K562 (cell line): Measurements from ENCODE around the gene CLHC1. TPM values are rescaled to one million over a fixed set of nuclear protein-coding genes. Genes with fewer than 3 reads are reported as not detected.

Source experiments
- CREM ChIP-seq: IDR thresholded peaks from 2 replicates; pipeline ENCODE4 v1.6.1; 2014; ENCODE audit warnings: antibody characterized with exemption, low read depth
- CTBP1 ChIP-seq: fragments of 450-650 bp; IDR thresholded peaks from 2 replicates; pipeline ENCODE4 v1.6.1; 2016; ENCODE audit warnings: borderline replicate concordance
- DNMT1 ChIP-seq: fragments of 450-650 bp; IDR thresholded peaks from 2 replicates; pipeline ENCODE4 v1.6.1; 2016; ENCODE audit warnings: antibody characterized with exemption, mild to moderate bottlenecking
- ELF2 ChIP-seq: fragments of 250-450 bp; sonication (Bioruptor Pico); IDR thresholded peaks from 2 replicates; pipeline ENCODE4 v1.5.0; 2021; ENCODE audit warnings: mild to moderate bottlenecking
- FIP1L1 ChIP-seq: fragments of 200-400 bp; formaldehyde crosslinking; IDR thresholded peaks from 2 replicates; pipeline ENCODE4 v1.6.1; 2018; ENCODE audit warnings: mild to moderate bottlenecking, low read depth, low read length; ENCODE audit not compliant: poor library complexity, severe bottlenecking
- HDAC6 ChIP-seq: IDR thresholded peaks from 2 replicates; pipeline ENCODE4 v1.6.1; 2012; ENCODE audit warnings: low read depth, mild to moderate bottlenecking, control low read depth, inconsistent platforms, low read length, moderate library complexity
- JUND ChIP-seq, 2 experiments: IDR thresholded peaks; 2 replicates in 1 of 2; 3 replicates in 1 of 2; pipeline ENCODE4 v1.6.1; 2011; ENCODE audit warnings: borderline replicate concordance in 2 of 2, low read depth in 2 of 2, low read length in 2 of 2, improper control_type of control experiment in 1 of 2, missing biosample characterization in 1 of 2, missing genetic modification characterization in 1 of 2, missing genetic modification reagents in 1 of 2
- KLF6 ChIP-seq: fragments of 250-450 bp; sonication (Bioruptor Pico); IDR thresholded peaks from 2 replicates; pipeline ENCODE4 v1.4.0; 2020; ENCODE audit warnings: mild to moderate bottlenecking, moderate library complexity, borderline replicate concordance
- LARP7 ChIP-seq: fragments of 450-650 bp; IDR thresholded peaks from 2 replicates; pipeline ENCODE4 v1.6.1; 2016
- MTF1 ChIP-seq: fragments of 250-450 bp; sonication (Bioruptor Pico); IDR thresholded peaks from 2 replicates; pipeline ENCODE4 v1.9.0; 2021; ENCODE audit warnings: moderate library complexity, mild to moderate bottlenecking, inconsistent platforms, borderline replicate concordance
- NELFE ChIP-seq: IDR thresholded peaks from 2 replicates; pipeline ENCODE4 v1.6.1; 2011; ENCODE audit warnings: mild to moderate bottlenecking; ENCODE audit not compliant: insufficient read depth, insufficient read length
- NFATC3 ChIP-seq: fragments of 450-650 bp; IDR thresholded peaks from 2 replicates; pipeline ENCODE4 v1.6.1; 2017; ENCODE audit warnings: mild to moderate bottlenecking
- PHB2 ChIP-seq: fragments of 450-650 bp; IDR thresholded peaks from 2 replicates; pipeline ENCODE4 v1.6.1; 2017; ENCODE audit warnings: low read depth
- PPARD ChIP-seq: fragments of 250-450 bp; sonication (Bioruptor Pico); IDR thresholded peaks from 2 replicates; pipeline ENCODE4 v1.8.0; 2022; ENCODE audit warnings: inconsistent platforms, mild to moderate bottlenecking, moderate library complexity
- RBM14 ChIP-seq: fragments of 200-400 bp; formaldehyde crosslinking; IDR thresholded peaks from 2 replicates; pipeline ENCODE4 v1.6.1; 2018; ENCODE audit warnings: low read depth, mild to moderate bottlenecking, low read length, moderate library complexity, borderline replicate concordance; ENCODE audit not compliant: insufficient read depth
- RBM17 ChIP-seq: fragments of 200-400 bp; formaldehyde crosslinking; IDR thresholded peaks from 2 replicates; pipeline ENCODE4 v1.6.1; 2017; ENCODE audit warnings: low read depth, mild to moderate bottlenecking, low read length, borderline replicate concordance
- RBM34 ChIP-seq: fragments of 200-400 bp; formaldehyde crosslinking; IDR thresholded peaks from 2 replicates; pipeline ENCODE4 v1.6.1; 2018; ENCODE audit warnings: low read length, borderline replicate concordance; ENCODE audit not compliant: insufficient read depth
- ZNF184 ChIP-seq: sonication (generic); formaldehyde crosslinking; IDR thresholded peaks from 2 replicates; pipeline ENCODE4 v1.5.0; 2020; ENCODE audit warnings: missing genetic modification reagents
- ZNF766 ChIP-seq: fragments of 200-800 bp; sonication (Bioruptor generic); conservative IDR thresholded peaks from 2 replicates; pipeline ENCODE4 v1.6.1; 2016; ENCODE audit warnings: missing genetic modification characterization, missing compliant biosample characterization
- ZSCAN29 ChIP-seq: fragments of 450-650 bp; IDR thresholded peaks from 2 replicates; pipeline ENCODE4 v1.6.1; 2017
- polyA plus RNA-seq, 8 experiments: library from polyadenylated mRNA; depleted of rRNA in 4 of 8; stranded (reverse) in 5 of 8; unstranded in 3 of 8; fragments of >200 nt; fragmentation: Nextera tagmentation in 2 of 8; fragmentation: Illumina TruSeq in 1 of 8; extraction: Ambion mirVana in 2 of 8; extraction: Trizol in 1 of 8; gene quantifications; 2 replicates each; pipeline versions ENCODE4 v1.2.1 to v1.2.3, GENCODE V29; 2011 to 2014; ENCODE audit warnings: inconsistent platforms in 1 of 8, missing spikeins in 1 of 8
- total RNA-seq, 7 experiments: library from RNA; depleted of rRNA in 6 of 7; stranded (reverse); fragments of >200 nt in 6 of 7; fragmentation: Illumina TruSeq in 2 of 7; extraction: Trizol in 2 of 7; gene quantifications; 2 replicates each; pipeline versions ENCODE4 v1.2.1 to v1.2.3, GENCODE V29; 2011 to 2021; ENCODE audit warnings: low replicate concordance in 1 of 7
- TF ChIP-seq, protein P1 (sequence below): sonication (generic); formaldehyde crosslinking; IDR thresholded peaks from 2 replicates; pipeline ENCODE4 v1.9.0; 2022; ENCODE audit warnings: mild to moderate bottlenecking, missing genetic modification reagents
- TF ChIP-seq, protein P2 (sequence below): fragments of 250-450 bp; sonication (Bioruptor Pico); IDR thresholded peaks from 2 replicates; pipeline ENCODE4 v1.8.0; 2022; ENCODE audit warnings: moderate library complexity, mild to moderate bottlenecking, inconsistent platforms
- TF ChIP-seq, protein P3 (sequence below): fragments of 250-450 bp; sonication (Bioruptor Pico); IDR thresholded peaks from 2 replicates; pipeline ENCODE4 v1.8.0; 2021; ENCODE audit warnings: moderate library complexity, mild to moderate bottlenecking, inconsistent platforms
- TF ChIP-seq, protein P4 (sequence below): sonication (generic); formaldehyde crosslinking; IDR thresholded peaks from 2 replicates; pipeline ENCODE4 v1.8.0; 2022; ENCODE audit warnings: missing genetic modification reagents, mild to moderate bottlenecking, borderline replicate concordance

Gene CLHC1
- total and polyA plus RNA-seq, 9 of the 15 experiments (the other 6 are each of a cell fraction or from before 2014, with no cell fraction given) = 3.7 to 14.3 (median 8.6) TPM

DNA sequence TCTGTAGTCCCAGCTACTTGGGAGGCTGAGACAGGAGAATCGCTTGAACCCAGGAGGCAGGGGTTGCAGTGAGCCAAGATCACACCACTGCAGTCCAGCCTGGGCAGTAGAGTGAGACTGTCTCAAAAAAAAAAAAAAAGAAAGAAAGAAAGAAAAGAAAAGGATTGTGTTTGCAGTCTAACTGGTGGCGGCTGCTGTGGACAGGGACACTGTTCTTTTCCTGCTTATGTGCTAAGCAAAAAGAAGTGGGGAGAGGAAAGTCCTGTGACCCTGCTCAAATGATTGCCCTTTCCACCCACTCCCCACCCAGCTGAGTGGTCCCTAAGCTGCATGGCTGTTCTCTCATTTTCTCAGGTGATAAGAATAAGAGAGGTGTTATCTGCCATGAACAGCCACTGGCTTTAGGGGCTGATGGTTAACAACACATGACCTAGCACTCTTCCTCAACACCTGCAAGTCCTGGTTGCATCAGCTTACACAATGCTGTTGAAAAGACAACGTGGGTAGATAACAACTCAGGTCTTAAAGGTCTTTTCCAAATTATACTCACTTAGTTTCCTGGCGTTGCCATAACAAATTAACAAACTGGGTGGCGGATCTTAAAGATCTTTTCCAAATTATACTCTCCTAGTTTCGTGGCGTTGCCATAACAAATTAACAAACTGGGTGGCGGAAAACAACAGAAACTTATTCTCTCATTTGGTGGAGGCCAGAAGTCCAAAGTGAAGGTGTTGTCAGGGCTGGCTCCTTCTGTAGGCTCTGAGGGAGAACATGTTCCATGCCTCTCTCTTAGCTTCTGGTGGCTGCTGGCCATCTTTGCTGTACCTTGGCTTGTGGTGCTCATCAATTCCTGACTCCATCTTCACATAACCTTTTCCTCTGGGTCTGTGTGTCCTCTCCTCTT is 91.5 kb downstream of the CLHC1 start (continued):
- TF ChIP-seq LARP7 (peak; percentile 97; the same call in 1 of the 2 replicates), MTF1 (CRISPR knock-in tag) (no peak), PHB2 (peak; percentile 97), RBM14 (no peak), DNMT1 (no peak), CTBP1 (peak; percentile 100), ELF2 (CRISPR knock-in tag) (no peak), ZNF766 (peak; percentile 97), PPARD (CRISPR knock-in tag) (no peak), CREM (peak; percentile 90), NELFE (no peak), ZNF184 (CRISPR knock-in tag) (no peak), HDAC6 (no peak), NFATC3 (peak; percentile 95), FIP1L1 (no peak), JUND (IDR thresholded peaks at IDR 0.05; ENCODE audit: borderline replicate concordance, low read depth, low read length) (peak; percentile 95), JUND (tag; IDR thresholded peaks at IDR 0.05; ENCODE audit: borderline replicate concordance, low read depth, low read length) (peak; percentile 92; the same call in 2 of the 3 replicates), ZSCAN29 (no peak), RBM17 (no peak), RBM34 (no peak), KLF6 (CRISPR knock-in tag) (peak; percentile 66; the same call in 1 of the 2 replicates)
- TF ChIP-seq, protein P1, sequence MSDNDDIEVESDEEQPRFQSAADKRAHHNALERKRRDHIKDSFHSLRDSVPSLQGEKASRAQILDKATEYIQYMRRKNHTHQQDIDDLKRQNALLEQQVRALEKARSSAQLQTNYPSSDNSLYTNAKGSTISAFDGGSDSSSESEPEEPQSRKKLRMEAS (CRISPR knock-in tag) = peak; percentile 80; the same call in 1 of the 2 replicates
- TF ChIP-seq, protein P2, sequence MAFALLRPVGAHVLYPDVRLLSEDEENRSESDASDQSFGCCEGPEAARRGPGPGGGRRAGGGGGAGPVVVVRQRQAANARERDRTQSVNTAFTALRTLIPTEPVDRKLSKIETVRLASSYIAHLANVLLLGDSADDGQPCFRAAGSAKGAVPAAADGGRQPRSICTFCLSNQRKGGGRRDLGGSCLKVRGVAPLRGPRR (CRISPR knock-in tag) = no peak
- TF ChIP-seq, protein P3, sequence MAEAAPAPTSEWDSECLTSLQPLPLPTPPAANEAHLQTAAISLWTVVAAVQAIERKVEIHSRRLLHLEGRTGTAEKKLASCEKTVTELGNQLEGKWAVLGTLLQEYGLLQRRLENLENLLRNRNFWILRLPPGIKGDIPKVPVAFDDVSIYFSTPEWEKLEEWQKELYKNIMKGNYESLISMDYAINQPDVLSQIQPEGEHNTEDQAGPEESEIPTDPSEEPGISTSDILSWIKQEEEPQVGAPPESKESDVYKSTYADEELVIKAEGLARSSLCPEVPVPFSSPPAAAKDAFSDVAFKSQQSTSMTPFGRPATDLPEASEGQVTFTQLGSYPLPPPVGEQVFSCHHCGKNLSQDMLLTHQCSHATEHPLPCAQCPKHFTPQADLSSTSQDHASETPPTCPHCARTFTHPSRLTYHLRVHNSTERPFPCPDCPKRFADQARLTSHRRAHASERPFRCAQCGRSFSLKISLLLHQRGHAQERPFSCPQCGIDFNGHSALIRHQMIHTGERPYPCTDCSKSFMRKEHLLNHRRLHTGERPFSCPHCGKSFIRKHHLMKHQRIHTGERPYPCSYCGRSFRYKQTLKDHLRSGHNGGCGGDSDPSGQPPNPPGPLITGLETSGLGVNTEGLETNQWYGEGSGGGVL (CRISPR knock-in tag) = no peak
- TF ChIP-seq, protein P4, sequence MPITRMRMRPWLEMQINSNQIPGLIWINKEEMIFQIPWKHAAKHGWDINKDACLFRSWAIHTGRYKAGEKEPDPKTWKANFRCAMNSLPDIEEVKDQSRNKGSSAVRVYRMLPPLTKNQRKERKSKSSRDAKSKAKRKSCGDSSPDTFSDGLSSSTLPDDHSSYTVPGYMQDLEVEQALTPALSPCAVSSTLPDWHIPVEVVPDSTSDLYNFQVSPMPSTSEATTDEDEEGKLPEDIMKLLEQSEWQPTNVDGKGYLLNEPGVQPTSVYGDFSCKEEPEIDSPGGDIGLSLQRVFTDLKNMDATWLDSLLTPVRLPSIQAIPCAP = no peak
